Measurements from ENCODE around the gene TRIM36.

TRIM36 gene

GRCh38 chr5:115170134-115170928 lies 623 bp upstream of the TRIM36 start:
- Histone ChIP-seq H3K79me2 (ENCODE audit: low read length) (peaks cover 38% of the 10 kb centered on the region), H3K4me3 (ENCODE audit: low read length) (peak overlapping the region; percentile 91), H3K4me1 (ENCODE audit: low read length) (peaks cover 13% of the 10 kb centered on the region), H3K27ac (ENCODE audit: low read length) (peak overlapping the region; percentile 39), H4K20me1 (ENCODE audit: insufficient read depth, low read length) (no peaks in the 10 kb centered on the region), H3K9me3 (ENCODE audit: insufficient read depth, low read length) (0 out of 2 replicates have a peak, but pooled peaks cover 10% of the 10 kb centered on the region), H3K4me2 (ENCODE audit: low read length) (peak overlapping the region; percentile 89), H3K36me3 (replicated peaks; ENCODE audit: low read depth, low read length) (peaks cover 27% of the 10 kb centered on the region), H3K9ac (ENCODE audit: low read length) (peak overlapping the region; percentile 76), H3K27me3 (ENCODE audit: low read depth, low read length) (no peaks in the 10 kb centered on the region), H2AFZ (ENCODE audit: low read depth, low read length) (peak overlapping the region; percentile 68)
- TF ChIP-seq CTCF (IDR thresholded peaks at IDR 0.05; ENCODE audit: low read depth, low read length) (no peak), EZH2phosphoT487 (IDR thresholded peaks at IDR 0.05; ENCODE audit: low read depth) (no peak)

GRCh38 chr5:115168829-115169486 lies 750 bp downstream of the TRIM36 start:
- H3K79me2 ChIP-seq (ENCODE audit: low read length) = peaks cover 52% of the 10 kb centered on the region
- peaks cover 13% of the 10 kb centered on the region for H3K4me1 ChIP-seq (ENCODE audit: low read length)
- H3K27ac ChIP-seq (ENCODE audit: low read length) = peak overlapping the region; percentile 73
- H3K27me3 ChIP-seq (ENCODE audit: low read depth, low read length) = no peaks in the 10 kb centered on the region
- H3K4me3 ChIP-seq (ENCODE audit: low read length) = peak overlapping the region; percentile 91
- H2AFZ ChIP-seq (ENCODE audit: low read depth, low read length) = no peak overlapping the region; the same call in 1 of the 2 replicates
- no peaks in the 10 kb centered on the region for H4K20me1 ChIP-seq (ENCODE audit: insufficient read depth, low read length)
- peaks cover 39% of the 10 kb centered on the region for H3K36me3 ChIP-seq (replicated peaks; ENCODE audit: low read depth, low read length)
- no peak for TF ChIP-seq CTCF (IDR thresholded peaks at IDR 0.05; ENCODE audit: low read depth, low read length)
- TF ChIP-seq EZH2phosphoT487 (IDR thresholded peaks at IDR 0.05; ENCODE audit: low read depth) = no peak
- H3K9me3 ChIP-seq (ENCODE audit: insufficient read depth, low read length) = 0 out of 2 replicates have a peak, but pooled peaks cover 10% of the 10 kb centered on the region
- peak overlapping the region; percentile 82 for H3K4me2 ChIP-seq (ENCODE audit: low read length)
- peak overlapping the region; percentile 79 for H3K9ac ChIP-seq (ENCODE audit: low read length)

- no peak overlapping the region for H3K4me3 ChIP-seq (ENCODE audit: low read length)
- no peaks in the 10 kb centered on the region for H3K27me3 ChIP-seq (ENCODE audit: low read depth, low read length)
- H3K27ac ChIP-seq (ENCODE audit: low read length) = no peak overlapping the region
- no peak overlapping the region for H2AFZ ChIP-seq (ENCODE audit: low read depth, low read length)
- 0 out of 2 replicates have a peak, but pooled peaks cover 10% of the 10 kb centered on the region for H3K9me3 ChIP-seq (ENCODE audit: insufficient read depth, low read length)
- H4K20me1 ChIP-seq (ENCODE audit: insufficient read depth, low read length) = no peaks in the 10 kb centered on the region
- H3K9ac ChIP-seq (ENCODE audit: low read length) = no peak overlapping the region
- peaks cover 53% of the 10 kb centered on the region for H3K36me3 ChIP-seq (replicated peaks; ENCODE audit: low read depth, low read length)
- peaks cover 58% of the 10 kb centered on the region for H3K79me2 ChIP-seq (ENCODE audit: low read length)
- no peak for TF ChIP-seq CTCF (IDR thresholded peaks at IDR 0.05; ENCODE audit: low read depth, low read length)
- peaks cover 13% of the 10 kb centered on the region for H3K4me1 ChIP-seq (ENCODE audit: low read length)
- H3K4me2 ChIP-seq (ENCODE audit: low read length) = no peak overlapping the region
Observed at GRCh38 chr5:115166744-115167393, 2.8 kb downstream of the TRIM36 start.

- Histone ChIP-seq H3K9me3 (ENCODE audit: insufficient read depth, low read length) (0 out of 2 replicates have a peak, but pooled peaks cover 10% of the 10 kb centered on the region), H4K20me1 (ENCODE audit: insufficient read depth, low read length) (no peaks in the 10 kb centered on the region), H3K9ac (ENCODE audit: low read length) (no peak overlapping the region), H3K36me3 (replicated peaks; ENCODE audit: low read depth, low read length) (peaks cover 59% of the 10 kb centered on the region), H3K27me3 (ENCODE audit: low read depth, low read length) (no peaks in the 10 kb centered on the region), H3K4me1 (ENCODE audit: low read length) (peaks cover 7% of the 10 kb centered on the region), H3K4me3 (ENCODE audit: low read length) (no peak overlapping the region), H2AFZ (ENCODE audit: low read depth, low read length) (no peak overlapping the region), H3K79me2 (ENCODE audit: low read length) (peaks cover 58% of the 10 kb centered on the region), H3K27ac (ENCODE audit: low read length) (no peak overlapping the region), H3K4me2 (ENCODE audit: low read length) (no peak overlapping the region)
- TF ChIP-seq EZH2phosphoT487 (IDR thresholded peaks at IDR 0.05; ENCODE audit: low read depth) (no peak), CTCF (IDR thresholded peaks at IDR 0.05; ENCODE audit: low read depth, low read length) (no peak)
Observed at GRCh38 chr5:115165790-115166189, 3.9 kb downstream of the TRIM36 start.

Data from OCI-LY3 (cell line).